NCI-H446 treated with DMSO at 0.1 percent for 48 hours (cell line): Measurements from ENCODE around the gene BCL11B.
A peak's percentile ranks its signal among the peaks of the same experiment; 100 is the strongest.

Source experiments
- DNase-seq: peaks from one replicate; lab custom pipeline; 2025; lab: John Stamatoyannopoulos, UW

BCL11B gene

GRCh38 chr14:99224116-99224910, 47.7 kb downstream of the BCL11B start:
- no peak for DNase-seq

DNA sequence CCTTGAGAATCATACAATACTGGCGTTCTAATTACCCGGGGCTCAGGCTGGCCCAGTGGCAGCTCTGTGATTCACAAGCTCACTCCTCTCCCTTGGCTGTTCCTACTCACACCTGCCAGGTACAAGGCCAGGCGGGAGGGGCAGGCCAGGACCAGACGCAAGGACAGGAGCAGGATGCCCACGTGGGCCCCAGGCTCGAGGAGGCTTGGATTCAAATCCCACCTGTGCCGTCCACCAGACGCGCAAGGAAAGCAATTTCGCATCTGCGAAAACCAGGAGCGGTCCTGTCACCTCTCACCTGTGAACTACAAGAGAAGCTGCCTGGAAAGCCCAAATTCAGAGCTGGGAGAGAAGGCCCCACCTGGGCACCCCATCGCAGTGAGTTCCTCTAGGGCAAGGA, 50.6 kb downstream of the BCL11B start:
- no peak for DNase-seq

- DNase-seq: no peak
Observed at GRCh38 chr14:99217066-99217955, 54.7 kb downstream of the BCL11B start.

GRCh38 chr14:99216191-99216590, 55.8 kb downstream of the BCL11B start:
- DNase-seq: no peak

DNA sequence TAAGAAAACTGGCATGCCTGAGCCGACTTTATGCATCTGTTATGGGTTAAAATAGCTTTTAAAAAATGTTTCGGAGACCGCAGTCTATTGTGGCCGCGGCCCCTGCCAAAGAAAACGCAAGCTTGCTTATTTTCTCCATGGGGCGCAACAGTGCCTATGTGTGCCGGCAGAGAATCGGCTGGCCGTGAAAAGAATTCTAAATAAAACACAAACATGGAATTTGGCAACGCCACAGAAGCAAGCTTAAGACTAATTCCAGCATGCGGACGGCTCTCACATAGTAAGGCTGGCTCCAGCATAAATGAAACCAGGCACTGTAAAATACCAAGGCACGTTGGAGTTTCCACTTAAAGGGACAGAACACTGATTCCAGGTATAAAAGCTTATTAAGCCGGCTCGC, 56.7 kb downstream of the BCL11B start:
- DNase-seq: peak; percentile 17

DNA sequence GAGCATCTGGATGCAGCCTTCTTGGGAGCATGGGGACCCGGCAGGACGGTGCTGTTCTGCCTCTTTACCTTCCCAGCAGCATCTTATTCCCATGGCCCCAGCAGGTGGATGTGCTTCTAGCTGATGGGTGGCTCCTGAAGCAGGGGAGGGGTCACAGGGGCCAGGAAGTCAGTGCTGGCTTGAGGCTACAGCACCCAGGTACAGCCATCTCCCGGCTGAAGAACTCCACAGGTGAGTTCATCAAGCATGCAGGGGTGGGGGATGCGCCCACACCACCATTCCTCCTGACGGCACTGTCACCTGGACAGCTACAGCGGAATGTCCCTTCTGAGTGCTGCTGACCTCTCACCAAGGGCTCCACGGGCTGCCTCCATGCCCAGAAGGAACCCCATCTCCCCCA, 57.3 kb downstream of the BCL11B start:
- no peak for DNase-seq

DNA sequence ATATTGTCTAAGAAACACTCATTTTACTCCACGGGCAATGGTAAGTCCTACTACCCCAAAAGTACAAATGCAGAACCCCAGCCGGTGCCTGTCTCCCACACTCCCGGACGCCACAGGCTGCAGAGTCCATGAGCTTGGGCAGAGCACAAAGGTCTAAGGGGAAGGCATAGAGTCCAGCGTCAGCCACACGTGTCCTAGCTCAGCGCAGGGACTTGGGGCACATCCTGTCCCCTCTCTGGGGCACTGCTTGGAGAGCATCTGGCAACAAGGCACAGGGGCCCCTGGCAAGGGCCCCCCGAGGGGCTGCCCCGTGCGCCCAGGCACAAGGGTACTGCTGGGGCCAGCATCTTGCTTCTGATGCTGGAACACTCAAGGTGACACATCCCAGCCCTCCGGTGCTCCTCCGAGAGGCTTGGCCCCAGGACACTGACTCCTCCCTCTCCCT, 58.4 kb downstream of the BCL11B start:
- no peak for DNase-seq

- no peak for DNase-seq
Observed at GRCh38 chr14:99213101-99213500, 58.9 kb downstream of the BCL11B start.

DNA sequence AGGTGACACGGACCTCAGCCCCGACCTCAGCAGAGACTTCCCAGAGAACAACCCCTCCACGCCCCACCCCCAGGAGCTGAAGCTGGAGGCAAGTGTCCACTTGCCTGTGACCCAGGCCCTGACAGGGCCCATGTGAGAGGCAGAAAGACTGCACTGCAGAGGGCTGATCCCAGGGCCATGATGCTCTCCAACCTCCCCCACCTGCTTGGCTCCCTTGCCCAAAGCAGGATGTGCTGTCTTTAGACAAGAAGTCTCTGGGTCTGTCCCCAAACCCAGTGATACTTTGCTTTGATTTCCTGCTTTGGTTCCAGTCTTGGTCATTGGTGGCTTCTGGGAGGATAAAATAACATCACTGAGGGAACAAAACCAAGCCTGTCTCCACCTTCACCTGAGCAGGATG, 59.4 kb downstream of the BCL11B start:
- no peak for DNase-seq

- no peak for DNase-seq
Observed at GRCh38 chr14:99212199-99212598, 59.8 kb downstream of the BCL11B start.

- DNase-seq: no peak
Observed at GRCh38 chr14:99211410-99211809, 60.6 kb downstream of the BCL11B start.

- DNase-seq: no peak
Observed at GRCh38 chr14:99210333-99210732, 61.7 kb downstream of the BCL11B start.

GRCh38 chr14:99209409-99209808, 62.6 kb downstream of the BCL11B start:
- DNase-seq: no peak

DNA sequence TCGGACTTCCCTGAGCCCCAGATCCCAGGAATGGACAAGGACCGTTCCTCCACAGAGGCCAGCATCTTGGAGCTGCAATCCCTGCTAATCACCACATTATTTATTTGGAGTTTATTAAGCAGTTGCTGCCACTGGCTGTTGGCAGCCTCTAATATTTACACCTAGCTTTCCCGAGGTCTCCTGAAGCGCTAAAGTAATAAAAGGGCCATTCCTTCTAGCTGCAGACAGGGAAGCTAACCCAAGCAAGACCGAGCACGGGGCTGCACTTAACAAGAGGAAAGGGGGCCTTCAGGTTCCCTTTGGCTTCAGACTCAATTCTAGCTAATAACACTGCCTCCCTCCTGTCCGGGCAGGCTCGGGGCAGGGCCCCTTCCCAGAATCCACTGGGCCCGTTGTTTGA, 63.7 kb downstream of the BCL11B start:
- DNase-seq: no peak

DNA sequence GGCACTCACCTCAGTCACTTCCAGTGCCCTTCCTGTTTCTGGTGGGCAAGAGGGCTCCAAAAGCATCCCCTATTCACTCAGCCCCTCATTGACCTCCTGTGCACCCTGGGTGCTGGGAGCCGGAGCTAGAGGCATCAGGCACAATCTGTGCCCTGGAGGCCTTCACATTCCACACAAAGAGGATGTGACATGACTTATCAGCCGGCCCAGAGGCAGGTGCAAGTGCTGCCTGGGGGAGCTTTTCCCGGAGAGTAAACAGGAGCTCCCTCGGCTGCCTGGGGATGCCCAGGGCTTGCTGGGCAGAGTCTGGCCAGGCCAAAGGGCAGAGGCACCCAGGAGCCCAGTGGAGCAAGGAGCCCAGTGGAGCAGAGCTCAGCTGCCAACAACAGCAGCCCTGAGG, 64.5 kb downstream of the BCL11B start:
- DNase-seq: no peak

- DNase-seq: no peak
Observed at GRCh38 chr14:99206090-99206489, 65.9 kb downstream of the BCL11B start.

DNA sequence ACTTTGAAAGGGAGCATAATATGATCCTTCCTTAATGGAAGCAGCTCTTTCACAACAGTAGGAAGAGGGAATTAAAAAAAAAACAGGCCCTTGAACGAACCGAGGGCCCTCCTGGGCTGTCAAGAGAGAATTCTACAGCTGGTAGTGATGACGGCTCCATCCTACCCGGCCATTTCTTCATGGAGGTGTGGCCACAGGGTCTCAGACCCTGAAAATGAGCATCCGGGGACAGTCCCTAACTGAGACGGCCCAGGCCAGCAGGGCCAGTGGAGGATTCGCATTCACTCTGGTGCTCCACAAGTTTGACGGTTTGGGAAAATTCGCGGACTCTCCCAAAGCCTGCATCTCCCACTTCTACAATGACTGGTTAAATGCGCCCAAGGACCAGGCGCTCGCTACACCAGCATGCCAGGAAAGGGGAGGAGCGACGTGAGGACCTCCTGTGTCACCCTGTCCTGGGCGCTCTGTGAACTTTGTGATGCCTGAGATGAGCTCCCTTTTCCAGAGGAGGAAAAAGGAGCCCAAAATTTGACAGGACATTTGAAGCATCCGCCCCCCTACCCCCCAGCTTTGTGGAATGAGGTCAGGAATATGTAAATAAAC, 66.8 kb downstream of the BCL11B start:
- DNase-seq: no peak

DNA sequence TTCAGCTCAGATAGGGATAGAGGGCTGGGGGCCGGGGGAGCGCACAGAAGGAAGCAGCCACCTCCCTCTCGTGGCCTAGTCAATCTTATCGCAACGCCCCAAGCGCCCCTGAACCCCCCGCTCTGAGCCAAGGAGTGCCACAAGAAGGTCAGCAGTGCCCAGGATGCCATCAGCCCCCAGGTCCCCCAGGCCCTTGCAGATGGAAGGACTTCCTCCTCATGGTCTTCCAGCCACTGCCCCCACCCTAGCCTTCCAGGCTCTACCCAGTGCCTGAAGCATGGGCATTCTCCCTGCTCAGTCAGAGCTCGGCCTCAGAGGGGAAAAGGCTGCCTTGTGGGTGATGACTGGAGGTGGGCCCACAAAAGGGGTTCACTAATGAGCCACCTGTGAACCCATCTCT, 68.2 kb downstream of the BCL11B start:
- DNase-seq: no peak

- DNase-seq: no peak
Observed at GRCh38 chr14:99203080-99203479, 68.9 kb downstream of the BCL11B start.

GRCh38 chr14:99202516-99202915, 69.5 kb downstream of the BCL11B start:
- no peak for DNase-seq

DNA sequence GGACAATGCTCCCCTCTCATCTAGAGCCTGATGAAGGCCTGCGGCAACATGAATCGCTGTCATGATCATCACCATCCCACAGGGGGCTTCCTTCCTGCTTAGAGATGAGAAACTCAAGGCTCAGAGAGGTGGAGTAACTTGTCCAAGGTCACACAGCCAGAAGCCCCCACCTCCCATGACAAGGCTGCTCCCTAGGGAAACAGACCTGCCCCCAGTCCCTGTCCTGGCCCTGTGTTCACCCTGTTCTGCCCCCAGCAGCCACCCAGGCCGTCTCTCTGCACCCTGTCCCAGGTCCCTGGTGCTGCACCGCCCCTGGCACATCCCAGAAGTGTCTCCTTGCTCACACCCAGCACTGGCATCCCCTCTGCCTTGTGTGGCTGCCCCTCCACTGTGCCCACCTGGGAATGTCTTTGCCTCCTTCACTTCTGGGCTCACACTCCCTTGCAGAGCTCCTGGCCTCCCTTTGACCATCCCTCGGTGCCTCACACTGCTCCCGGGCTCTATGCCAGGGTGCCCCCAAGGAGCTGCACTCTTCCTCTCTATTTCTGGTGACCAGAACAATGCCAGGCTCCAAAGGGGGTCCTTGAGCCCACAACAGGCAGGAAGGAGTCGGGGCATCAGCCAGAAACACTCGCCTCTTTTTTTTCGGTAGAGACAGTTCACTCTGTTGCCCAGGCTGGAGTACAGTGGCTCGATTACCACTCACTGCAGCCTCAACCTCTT, 70.5 kb downstream of the BCL11B start:
- DNase-seq: no peak

GRCh38 chr14:99200654-99201005, 71.4 kb downstream of the BCL11B start:
- no peak for DNase-seq
